Ammon's horn (tissue), 1 donor: ENCODE measurements around the gene PPP2R2C.

Experiments used
- DNase-seq: peaks from one replicate; pipeline ENCODE4 v3.0.0-alpha.2; 2016; ENCODE audit warnings: low spot score

Gene PPP2R2C

DNA sequence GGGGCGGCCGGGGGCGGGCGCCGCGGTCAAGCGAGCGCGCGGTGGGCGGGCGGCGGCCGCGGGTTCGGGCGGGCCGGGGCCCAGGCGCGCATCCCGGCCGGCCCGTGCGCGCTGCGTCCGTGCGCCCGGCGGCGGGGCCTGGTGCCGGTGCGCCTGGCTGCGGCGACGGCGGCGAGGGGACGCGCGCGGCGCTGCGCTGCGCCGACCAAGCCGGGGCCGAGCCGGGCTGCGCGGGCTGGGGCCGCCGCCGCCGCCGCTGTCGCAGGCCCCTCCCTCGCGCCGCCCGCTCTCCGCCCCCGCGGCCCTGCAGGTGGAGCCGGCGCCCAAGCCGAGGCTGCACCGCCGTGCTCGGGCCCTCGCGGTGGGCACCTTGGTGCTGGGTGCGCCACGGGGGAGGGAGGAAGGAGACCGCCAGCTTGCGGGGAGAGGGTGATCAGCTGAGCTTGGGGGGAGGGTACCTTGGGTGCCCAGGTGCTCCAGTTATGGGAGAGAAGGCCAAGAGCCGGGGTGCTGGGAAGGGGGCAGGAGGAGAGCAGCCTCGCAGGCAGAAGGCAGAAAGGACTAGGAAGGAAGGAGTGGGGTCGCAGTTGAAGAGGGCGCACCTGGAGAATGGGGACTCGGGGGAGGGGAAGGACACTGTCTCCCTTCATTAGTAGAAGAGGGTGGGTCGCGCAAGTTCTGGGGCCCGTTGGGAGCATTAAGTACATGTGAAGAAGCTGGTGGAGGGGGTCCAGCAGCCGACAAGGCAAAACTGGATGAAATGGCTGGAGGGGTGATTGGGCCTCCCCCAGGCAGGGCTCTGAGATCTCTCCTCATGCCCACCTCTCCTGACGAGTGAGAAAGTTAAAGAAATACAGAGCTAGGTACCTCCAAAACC is at the start of gene PPP2R2C:
TSS of gene PPP2R2C (minus strand) at position 228 of the 877 bp plus-strand sequence. CDS start 385 bp downstream, outside the sequence.
- DNase-seq, result no peak

DNA sequence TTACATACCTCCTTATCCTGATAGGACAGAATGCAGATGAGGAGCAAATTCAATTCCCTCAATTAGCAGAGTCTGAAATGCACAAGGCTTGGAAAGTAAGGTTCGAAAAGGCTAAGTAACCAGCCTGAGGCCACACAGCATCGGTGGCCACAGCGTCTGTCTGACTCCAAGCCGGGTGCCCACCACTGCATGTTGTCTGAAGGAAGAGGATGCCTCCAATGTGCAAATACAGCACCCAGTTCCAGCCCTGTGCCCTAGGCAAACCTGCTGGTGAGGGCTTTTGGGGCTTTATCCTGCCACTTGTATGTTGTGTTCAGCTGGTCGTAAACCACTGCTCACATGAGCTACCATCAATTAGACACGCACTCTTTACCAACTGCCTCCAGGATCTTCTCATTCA is 48.6 kb upstream of the PPP2R2C start:
- no peak for DNase-seq

DNA sequence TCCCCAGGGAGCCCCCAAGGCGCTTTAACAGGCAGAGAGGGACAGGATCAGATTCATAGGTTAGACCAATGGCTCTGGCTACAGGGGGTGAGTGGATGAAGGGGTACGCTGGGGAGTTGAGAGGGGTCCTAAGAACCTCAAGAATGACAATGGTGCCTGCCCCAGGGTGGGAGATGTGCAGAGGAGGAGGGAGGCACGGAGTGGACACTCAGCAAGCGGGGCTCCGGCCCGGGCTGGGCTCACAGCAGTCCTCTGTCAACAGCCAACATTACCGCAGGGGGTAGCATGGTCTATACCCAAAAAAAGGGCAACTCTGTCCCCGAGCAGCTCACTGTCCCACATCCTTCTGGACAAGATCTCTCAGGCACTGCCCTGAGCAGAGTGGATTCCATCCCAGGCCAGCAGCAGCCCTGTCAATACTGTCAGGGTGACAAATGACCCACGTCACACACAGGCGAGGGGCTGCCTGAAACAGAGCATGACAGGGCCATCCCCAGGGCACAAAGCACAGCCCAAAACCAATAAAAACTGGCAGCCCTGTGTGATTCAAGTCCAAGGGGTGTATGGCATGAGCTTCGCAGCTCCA is 47.7 kb upstream of the PPP2R2C start:
- DNase-seq, result no peak

DNA sequence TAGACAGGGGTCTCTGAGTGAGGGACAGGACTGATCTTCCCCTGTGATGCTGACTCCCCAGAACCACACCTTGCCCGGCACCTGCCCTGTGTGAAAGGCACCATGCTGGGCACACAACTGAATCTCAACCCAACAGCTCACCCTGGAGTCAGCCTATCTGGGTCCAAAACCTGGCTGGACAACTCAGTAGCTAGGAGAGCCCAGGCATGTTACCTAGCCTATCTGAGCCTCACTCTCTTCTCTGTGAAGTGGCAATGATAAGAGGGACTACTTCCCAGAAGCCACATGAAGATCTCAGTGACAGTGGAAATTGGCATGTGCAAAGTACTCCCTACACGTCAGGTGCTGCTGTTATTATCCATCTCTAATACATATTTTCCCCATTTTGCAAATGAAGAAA is 44.8 kb upstream of the PPP2R2C start:
- no peak for DNase-seq

DNA sequence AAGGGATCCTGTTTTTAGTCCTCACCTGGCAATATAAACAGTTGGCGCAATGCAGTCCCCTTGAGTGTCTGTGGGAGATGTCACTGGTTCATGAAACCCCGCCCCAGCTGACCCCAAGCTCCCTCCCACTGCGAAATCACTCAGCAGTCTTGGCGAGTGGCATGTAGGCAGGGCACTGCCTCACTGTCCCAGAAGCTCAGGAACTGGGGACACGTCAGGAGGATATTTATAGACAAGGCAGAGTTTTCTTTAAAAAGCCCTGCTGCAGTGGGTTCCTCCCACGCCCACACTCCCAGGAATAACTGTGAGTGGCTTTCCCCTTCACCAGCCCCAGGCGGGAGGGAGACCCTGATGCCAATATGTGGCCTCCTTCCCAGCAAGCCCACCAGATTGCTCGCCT is 44.3 kb upstream of the PPP2R2C start:
- DNase-seq, result no peak

DNA sequence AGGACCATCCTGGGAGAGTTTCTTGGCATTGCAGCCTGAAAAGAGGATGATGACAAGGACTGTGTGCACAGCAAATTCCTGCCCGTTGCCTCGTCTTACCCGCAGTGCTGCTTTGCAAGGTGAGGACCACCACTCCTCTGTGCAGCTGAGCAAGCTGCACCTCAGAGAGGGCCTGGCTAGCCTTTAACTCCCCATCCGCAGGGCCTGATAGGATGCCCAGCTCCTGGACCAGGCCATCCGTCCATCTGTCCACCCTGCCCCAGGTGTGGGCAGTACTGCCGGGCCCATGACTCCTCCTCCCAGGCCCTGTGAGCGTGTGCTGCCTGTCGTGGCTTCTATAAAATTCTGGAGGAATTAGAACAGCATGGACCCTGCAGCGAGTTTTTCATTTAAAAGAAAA is 43.9 kb upstream of the PPP2R2C start:
- no peak for DNase-seq

DNA sequence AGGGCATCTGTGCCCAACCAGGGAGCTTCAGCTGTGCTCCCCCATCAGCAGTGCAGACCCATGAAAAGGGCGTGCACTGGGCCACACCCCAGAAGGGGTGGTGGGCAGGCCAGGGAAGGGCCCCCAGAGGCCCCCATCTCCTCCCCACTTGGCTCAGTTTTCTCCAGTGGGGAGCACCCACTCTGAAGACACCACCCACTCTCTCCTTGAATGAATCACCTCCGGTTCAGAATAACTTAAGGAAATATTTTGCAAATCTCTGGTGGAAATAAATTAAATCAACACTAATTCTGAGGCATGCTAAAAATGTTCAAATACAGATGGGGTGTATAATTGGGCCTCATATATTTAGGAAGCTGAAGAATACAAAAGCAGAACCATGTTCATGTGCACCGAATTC is 41.3 kb upstream of the PPP2R2C start:
- DNase-seq, result no peak

DNA sequence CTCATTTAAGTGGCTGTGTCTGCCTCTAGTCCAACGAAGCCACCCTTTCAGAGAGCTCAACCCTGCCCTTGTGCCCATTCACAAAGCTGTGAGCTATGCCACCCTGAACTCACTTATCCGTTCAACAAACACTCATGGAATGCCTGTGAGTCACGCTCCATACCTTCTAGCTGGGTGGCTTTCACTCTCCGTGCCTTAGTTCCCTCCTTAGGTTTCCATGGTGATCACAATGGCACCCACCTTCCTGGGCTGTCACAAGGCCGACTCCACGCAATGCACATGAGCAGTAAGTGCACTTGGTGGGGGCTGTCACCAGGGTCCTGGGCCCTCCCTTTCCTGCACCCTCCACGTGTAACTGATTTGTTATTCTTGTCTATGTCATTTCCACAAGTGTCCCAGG is 37.2 kb upstream of the PPP2R2C start:
- DNase-seq, result no peak

DNA sequence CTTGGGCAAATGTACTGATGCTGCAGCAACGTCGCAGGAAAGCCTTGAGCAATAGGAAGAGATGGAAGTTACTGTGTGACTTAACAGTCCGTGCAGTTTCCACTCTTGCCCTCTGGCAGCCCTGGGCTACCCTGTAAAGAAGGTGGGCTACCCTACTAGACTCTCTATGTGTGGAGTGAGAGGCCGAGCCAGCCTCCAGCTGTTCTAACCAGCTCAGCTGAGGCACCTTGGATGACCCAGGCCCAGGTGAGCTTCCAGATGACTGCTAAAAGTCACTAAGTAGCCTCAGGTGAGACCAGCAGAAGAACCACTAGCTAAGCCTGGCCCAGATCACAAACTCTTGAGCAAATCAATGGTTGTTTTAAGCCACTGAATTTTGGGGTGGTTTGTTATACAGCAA is 34.9 kb upstream of the PPP2R2C start:
- DNase-seq, result no peak

DNA sequence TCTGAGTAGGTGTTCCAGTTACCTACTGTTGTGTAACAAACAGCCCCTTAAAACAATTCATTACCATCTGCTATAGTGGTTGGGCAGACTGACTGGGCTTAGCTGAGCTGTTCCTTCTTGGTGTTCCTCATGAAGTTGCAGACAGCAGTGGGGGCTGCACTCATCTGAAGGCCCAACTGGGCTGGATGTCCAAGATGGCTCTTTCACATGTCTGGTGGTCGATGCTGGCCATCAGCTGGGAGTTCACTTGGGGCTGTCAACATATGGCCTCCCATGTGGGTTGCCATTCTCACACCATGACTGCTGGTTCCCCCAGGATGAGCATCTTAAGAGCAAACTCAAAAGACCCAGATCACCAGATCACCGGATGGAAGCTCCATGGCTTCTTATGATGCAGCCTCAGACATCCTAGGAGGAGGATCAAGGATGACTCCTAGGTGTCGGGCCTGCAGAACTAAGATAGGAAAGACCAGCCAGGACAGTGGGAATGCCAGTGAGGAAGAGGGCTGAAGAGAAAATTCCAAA is 34.3 kb upstream of the PPP2R2C start:
- no peak for DNase-seq

DNA sequence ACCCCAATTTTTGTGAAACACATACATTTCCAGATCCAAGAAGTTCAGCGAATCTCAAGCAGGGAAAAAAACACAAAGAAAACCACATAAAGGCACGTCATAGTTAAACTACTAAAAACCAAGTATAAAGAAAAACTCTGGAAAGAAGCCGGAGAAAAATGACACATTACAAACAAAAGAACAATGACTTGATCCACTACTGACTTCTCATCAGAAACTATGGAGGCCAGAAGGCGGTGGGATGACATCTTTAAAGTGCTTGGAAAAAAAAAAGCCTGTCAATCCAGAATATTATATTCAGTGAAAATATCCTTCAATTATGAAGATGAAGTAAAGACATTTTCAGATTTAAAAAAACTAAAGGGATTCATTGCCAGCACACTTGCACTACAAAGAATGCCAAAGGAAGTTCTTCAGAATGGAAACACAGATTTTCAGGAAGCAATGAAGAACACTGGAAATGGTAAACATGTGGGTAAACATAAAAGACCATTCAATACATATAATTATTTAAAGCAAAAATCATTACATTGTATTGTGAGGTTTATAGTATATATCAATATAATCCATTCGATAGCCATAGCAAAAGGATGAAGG is 32.6 kb upstream of the PPP2R2C start:
- DNase-seq, result no peak

DNA sequence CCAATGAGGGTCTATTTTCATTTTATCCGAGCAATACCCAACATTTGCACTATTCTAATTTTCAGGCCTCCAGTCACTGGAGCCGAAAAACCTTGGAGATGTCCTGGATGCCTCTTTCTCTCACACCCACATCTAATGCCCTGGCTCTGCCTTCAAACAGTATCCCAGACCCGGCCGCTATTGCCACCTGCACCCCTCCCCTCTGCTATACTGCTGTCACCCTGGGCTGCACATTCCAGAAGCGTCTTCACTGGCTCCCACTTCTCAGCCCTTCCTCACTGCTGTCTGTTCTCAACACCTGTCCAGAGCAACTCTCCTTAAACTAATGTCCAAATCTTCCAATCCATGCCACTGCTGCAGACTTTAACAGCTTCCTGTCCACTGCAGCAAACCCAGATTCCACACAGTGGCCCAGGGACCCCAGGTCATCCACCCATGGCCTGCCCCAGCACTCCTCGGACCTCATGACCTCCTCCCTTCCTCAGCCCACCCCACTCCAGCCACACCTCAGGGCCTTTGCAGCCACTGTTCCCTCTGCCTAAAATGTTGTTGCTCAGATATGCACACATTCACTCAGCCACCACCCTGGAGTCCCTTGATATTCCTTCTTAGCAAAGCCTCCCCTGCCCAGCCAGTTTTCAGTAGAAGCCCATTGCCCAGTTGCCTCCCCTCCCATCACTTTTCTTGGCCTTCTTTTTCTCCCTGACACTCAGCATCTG is 30.5 kb upstream of the PPP2R2C start:
- DNase-seq, result no peak

DNA sequence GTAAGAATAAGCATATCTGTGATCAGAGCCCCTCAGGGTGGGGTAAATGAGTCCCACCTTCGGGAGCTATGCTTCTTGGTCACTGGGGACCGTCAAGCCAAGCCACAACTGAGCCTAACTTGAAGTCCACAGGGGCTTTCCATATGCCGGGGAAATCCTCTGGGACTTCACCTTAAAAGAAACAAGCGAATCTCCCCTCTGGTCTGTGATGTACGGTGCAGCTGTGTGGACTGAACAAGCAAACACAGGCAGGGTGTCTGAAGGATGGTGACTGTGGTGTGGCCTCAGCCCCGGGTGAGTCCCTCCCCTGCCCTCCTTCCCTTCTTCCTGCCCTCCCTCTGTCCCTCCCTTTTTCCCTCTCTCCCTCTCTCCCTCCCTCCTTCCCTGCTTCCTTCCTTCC is 29.7 kb upstream of the PPP2R2C start:
- DNase-seq, result no peak

DNA sequence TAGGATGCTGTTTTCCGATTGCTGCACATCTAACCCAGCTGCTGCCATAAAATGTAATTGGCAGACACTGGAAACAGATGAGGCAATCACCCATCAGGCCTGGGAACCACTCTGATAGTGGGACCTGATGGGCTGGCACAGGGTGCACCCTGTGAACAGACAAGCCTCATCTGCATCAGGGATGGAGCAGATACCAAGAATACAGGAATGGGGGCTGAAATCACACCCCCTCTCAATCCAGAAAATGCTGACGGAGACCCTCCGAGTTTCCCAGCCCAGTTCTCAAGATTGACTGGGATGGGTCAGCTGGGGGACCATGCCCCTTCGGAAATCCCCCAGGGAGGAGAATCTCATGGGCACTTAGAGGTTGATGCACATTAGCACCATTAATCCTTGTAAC is 28.8 kb upstream of the PPP2R2C start:
- DNase-seq, result no peak

DNA sequence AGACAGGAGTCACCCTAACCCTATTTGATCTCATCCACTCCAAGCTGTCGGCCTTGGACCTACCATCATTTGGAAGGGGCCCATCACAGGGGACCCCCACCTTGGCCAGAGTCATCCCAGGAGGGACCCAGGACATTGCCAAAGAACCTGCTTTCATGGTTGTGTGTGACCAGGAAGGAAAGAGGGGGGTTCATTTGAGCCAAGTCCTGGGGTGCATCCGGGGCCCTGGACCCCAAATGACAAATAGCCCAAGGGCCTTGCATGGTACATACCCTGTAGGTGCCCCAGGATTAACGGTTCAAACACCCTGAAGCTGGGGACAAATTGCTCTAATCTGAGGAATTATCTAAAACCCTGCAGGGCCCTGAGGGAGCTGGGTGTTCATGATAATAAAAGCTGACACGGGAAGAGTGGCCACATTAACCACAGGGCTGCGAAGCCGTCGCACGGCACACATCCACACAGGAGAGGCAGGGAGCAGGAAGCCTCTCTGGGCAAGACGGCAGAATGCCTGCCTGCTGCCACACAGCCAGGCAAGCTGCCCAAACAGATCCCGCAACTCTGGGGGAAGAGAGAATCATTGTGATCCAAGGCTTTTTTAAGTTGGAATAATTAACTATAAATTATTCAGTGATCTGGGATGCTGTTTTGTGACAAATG is 28.2 kb upstream of the PPP2R2C start:
- peak; percentile 64 for DNase-seq

DNA sequence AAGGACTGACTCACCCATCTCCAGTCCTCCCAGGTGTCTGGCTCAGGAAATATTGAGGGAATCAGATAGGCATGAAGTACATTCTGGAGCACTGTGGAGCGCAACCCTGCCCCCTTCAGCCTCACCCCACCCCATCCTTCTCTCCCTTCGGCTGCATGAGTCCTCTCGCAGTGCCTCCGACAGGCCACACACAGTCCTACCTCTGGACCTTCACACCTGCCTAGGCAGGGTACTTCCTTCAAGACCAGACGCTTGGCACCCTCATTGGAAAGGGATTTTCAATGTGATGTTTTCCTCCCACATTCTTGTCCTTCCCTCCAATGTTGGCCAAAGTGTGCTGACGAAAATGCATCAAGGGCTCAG is 26.8 kb upstream of the PPP2R2C start:
- DNase-seq, result no peak

DNA sequence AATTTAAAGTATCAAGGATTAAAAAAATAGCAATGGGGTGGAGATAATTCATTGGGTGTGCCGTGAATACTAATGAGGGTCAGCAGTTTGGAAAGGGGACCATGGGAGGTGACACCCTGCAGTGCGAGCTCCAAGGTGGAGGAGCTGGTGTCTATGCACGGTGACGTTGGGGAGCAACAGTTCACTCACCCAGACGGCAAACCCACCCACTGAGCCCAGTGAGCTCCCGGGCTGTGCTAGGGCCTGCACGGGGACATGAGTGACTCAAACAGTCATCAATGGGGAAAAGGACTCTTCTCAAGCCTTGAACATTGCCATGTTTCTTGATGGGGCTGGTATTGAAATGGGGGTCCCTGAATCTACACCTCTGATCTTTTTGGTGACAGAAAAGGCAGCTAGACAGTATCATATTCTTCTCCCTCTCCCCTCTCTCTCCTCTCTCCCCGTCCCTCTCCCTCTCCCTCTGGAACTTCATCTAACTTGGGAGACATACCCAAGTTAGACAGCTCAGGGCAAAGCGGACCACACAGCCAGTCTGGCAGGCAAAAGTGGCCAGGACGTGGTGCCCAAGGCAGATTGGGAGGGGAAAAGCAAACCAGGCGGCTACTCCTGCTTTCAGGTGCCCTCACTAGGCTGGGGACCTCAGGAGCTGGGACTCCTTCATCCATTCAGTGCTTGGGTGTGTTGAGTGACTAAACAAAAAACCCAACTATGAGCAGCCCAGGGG is 26.3 kb upstream of the PPP2R2C start:
- no peak for DNase-seq

DNA sequence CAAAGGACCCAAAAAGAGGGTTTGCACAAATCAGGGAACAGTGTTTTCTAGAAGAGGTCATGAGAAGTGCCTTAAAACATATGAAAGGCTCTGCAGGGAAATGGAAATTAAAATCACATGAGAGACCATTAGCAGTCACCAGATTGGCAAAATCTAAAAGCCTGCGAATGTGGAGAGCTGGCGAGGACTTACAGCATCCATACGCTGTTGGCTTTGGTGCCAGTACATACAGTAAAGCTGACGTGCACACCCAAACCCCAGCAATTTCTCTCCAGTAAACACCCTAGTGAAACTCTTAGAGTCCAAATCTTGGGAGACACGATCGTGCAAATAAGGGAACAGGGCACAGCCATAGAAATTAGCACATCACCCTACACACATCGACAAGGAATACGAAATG is 25.4 kb upstream of the PPP2R2C start:
- no peak for DNase-seq

DNA sequence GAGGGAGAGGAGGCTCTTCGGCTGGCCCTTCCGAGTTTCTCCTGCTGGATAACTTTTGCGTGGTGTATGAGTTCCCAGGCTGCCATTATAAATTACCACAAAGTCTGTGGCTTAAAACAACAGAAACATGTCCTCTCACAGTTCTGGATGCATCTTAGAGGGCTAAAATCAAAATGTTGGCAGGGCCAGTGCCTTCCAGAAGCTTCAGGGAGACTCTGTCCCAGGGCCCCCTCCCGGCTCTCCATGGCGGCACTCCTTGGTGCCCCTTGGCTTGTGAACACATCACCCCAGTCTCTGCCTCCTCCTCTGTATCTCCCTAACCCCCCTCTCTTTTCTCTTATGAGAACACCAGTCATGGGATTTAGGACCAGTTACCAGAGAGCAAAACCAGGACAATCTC is 23.3 kb upstream of the PPP2R2C start:
- DNase-seq, result no peak

DNA sequence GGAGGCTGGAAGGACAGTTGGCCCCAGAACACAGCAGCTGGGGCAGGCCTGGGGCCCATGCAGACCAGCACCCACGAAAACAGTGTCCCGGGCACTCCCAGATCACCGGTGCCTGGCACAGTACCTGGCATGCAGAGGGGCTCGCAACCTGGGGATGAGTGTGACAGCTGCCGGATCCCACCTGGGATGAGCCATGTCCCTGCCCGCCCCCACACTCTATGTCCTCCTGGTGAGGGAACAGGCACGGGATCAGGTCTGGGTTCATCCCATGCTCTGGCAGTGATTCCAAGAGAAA is 22.8 kb upstream of the PPP2R2C start:
- DNase-seq, result no peak
